Stomach (tissue), 9 donors: ENCODE measurements around the gene DDX25. TPM values are rescaled to one million over a fixed set of nuclear protein-coding genes. Genes with fewer than 3 reads are reported as not detected.
A peak's percentile ranks its signal among the peaks of the same experiment; 100 is the strongest.

Source experiments
- DNase-seq, 2 donors: peaks; one replicate each; pipeline versions ENCODE4 v3.0.0 to v3.0.0-alpha.2; 2013 to 2019
- H3K27ac ChIP-seq, 5 donors: fragments of 200-600 bp in 4 of 5; sonication (generic) in 4 of 5; one replicate each; pipeline ENCODE4 v1.5.1; 2013 to 2019; ENCODE audit warnings: mild to moderate bottlenecking in 1 of 5, moderate library complexity in 1 of 5
- H3K27me3 ChIP-seq, 3 donors: fragments of 200-600 bp; sonication (generic); one replicate each; pipeline ENCODE4 v1.5.1; 2017 to 2019; ENCODE audit warnings: mixed run types in 1 of 3
- H3K36me3 ChIP-seq, 4 donors: fragments of 200-600 bp; sonication (generic); 1 replicate in 3 of 4; 2 replicates in 1 of 4; pipeline ENCODE4 v1.5.1; 2016 to 2019
- H3K4me1 ChIP-seq, 4 donors: fragments of 200-600 bp; sonication (generic); one replicate each; pipeline ENCODE4 v1.5.1; 2016 to 2019
- H3K4me3 ChIP-seq, 4 donors: fragments of 200-600 bp; sonication (generic) in 3 of 4; one replicate each; pipeline ENCODE4 v1.5.1; 2016 to 2019; ENCODE audit warnings: mild to moderate bottlenecking in 1 of 4
- H3K9me3 ChIP-seq, 4 donors: fragments of 200-600 bp; sonication (generic); one replicate each; pipeline ENCODE4 v1.5.1; 2016 to 2019
- EP300 ChIP-seq: sonication (generic); formaldehyde crosslinking; IDR thresholded peaks from one replicate; pipeline ENCODE4 v1.6.1; 2017; ENCODE audit warnings: antibody characterized with exemption
- POLR2A ChIP-seq, 4 donors: fragments of 450-650 bp; IDR thresholded peaks; one replicate each; pipeline ENCODE4 v1.6.1; 2016; ENCODE audit warnings: antibody characterized with exemption in 4 of 4, control low read depth in 2 of 4, mild to moderate bottlenecking in 1 of 4, moderate library complexity in 1 of 4
- POLR2AphosphoS5 ChIP-seq, 3 donors: sonication (generic); formaldehyde crosslinking; IDR thresholded peaks; one replicate each; pipeline ENCODE4 v1.6.1; 2016; ENCODE audit warnings: antibody characterized with exemption in 3 of 3
- WGBS, 5 donors: extraction: QIAGEN DNeasy Blood & Tissue Kit in 3 of 5; methylation state at CpG; one replicate each; pipeline versions ENCODE4 v1.1.5 to v1.1.7; 2013 to 2018; 5-methylcytosine and 5-hydroxymethylcytosine counted together
- intact Hi-C: fragments of 100-400 bp; cut with DNase I; formaldehyde crosslinking; loops from one replicate; pipeline ENCODE4 v1.15.1; 2023; ENCODE audit warnings: low total_unique reads
- polyA plus RNA-seq, 3 donors: library from polyadenylated mRNA; stranded (reverse); fragments of 200-250 nt; gene quantifications; one replicate each; pipeline ENCODE4 v1.2.3, GENCODE V29; 2013
- total RNA-seq, 5 donors: library from RNA; depleted of rRNA; stranded (reverse); fragments of >200 nt; gene quantifications; one replicate each; pipeline versions ENCODE4 v1.1.0 to v1.2.3, GENCODE V29; 2014 to 2016
- TF ChIP-seq, protein P1 (sequence below), 7 experiments: fragments of 450-650 bp in 4 of 7; fragments of 200-600 bp in 3 of 7; sonication (generic) in 3 of 7; IDR thresholded peaks; one replicate each; pipeline ENCODE4 v1.5.1; 2016 to 2019; ENCODE audit warnings: antibody characterized with exemption in 7 of 7, control low read depth in 2 of 7, mild to moderate bottlenecking in 1 of 7
- donor health status: healthy with polysubstance abuse.
- donor health status: Bipolar disorder and iron deficiency.
- donor health status: healthy.

The DDX25 gene
- total and polyA plus RNA-seq, 8 donors = under 0.01 to 1.0 (median 0.30) TPM; not detected in 3

DNA sequence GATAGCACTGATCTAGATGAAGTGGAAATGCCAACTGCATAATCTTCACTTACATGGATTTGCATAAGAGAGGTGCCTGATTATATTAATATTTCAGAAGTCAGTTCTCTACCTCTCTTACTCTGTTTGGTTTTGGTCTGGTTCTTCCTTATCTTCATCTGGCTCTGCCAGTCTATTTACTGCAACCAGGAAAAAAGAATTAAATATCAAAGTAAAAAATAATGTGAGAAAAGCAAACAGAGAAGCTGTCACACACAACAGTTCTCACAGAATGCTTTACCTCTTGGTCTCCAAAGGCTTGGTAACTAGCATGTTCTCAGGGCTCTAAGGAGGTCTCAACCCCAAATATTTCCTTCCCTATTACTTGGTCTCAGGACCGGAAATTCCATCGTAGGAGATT is 48.3 kb downstream of the DDX25 start:
- no peaks in the 10 kb centered on the region for H3K9me3 ChIP-seq
- peaks cover 9 to 32% (median 24%) of the 10 kb centered on the region in 4 donors for H3K4me1 ChIP-seq
- peaks cover 0 to 5% (median 0%) of the 10 kb centered on the region in 3 donors for H3K27me3 ChIP-seq
- peak overlapping the region in 3 of 5 donors; percentile 3 to 35 (median 29) for H3K27ac ChIP-seq
- TF ChIP-seq EP300 (no peak), POLR2A (IDR thresholded peaks at IDR 0.05) (no peak), POLR2AphosphoS5 (IDR thresholded peaks at IDR 0.05) (no peak)
- TF ChIP-seq, protein P1, sequence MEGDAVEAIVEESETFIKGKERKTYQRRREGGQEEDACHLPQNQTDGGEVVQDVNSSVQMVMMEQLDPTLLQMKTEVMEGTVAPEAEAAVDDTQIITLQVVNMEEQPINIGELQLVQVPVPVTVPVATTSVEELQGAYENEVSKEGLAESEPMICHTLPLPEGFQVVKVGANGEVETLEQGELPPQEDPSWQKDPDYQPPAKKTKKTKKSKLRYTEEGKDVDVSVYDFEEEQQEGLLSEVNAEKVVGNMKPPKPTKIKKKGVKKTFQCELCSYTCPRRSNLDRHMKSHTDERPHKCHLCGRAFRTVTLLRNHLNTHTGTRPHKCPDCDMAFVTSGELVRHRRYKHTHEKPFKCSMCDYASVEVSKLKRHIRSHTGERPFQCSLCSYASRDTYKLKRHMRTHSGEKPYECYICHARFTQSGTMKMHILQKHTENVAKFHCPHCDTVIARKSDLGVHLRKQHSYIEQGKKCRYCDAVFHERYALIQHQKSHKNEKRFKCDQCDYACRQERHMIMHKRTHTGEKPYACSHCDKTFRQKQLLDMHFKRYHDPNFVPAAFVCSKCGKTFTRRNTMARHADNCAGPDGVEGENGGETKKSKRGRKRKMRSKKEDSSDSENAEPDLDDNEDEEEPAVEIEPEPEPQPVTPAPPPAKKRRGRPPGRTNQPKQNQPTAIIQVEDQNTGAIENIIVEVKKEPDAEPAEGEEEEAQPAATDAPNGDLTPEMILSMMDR (IDR thresholded peaks at IDR 0.05) = no peak
- peaks cover 0 to 11% (median 0%) of the 10 kb centered on the region in 4 donors for H3K36me3 ChIP-seq
- intact Hi-C loops = no loop called here
- 21 to 65% (median 42%) methylated on average over 2 of the region's 2 CpGs for WGBS, 5 donors
- no peak for DNase-seq
- H3K4me3 ChIP-seq = no peak overlapping the region

DNA sequence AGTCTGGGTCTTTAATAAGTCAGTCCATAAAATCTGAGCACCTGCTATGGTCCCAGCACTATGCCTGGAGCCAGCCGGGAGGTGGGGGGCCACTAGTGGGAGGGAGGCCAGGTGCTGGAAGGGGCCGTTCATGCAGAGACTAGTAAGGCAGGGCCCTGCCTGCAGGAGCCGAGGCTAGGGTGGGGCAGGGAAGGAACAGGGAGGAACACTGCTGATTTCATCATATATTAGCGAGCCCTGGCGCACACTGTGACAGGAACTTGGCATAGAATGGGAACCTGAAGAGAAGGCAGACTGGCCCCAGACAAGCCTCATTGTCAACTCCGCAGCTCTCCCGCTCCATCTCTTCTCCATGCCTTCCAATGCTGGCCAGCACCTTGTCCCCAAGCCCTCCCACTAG is 48.7 kb downstream of the DDX25 start:
- H3K27ac ChIP-seq = peak overlapping the region in 3 of 5 donors; percentile 29 to 50 (median 35)
- H3K9me3 ChIP-seq = no peaks in the 10 kb centered on the region
- DNase-seq = peak; percentile 51 to 67
- H3K36me3 ChIP-seq = peaks cover 0 to 14% (median 0%) of the 10 kb centered on the region in 4 donors
- TF ChIP-seq EP300 = no peak
- TF ChIP-seq POLR2AphosphoS5 (IDR thresholded peaks at IDR 0.05) = peak in 1 of 3 donors; percentile 15
- peaks cover 9 to 32% (median 24%) of the 10 kb centered on the region in 4 donors for H3K4me1 ChIP-seq
- intact Hi-C loops = no loop called here
- H3K4me3 ChIP-seq = no peak overlapping the region
- peaks cover 0 to 1% (median 0%) of the 10 kb centered on the region in 3 donors for H3K27me3 ChIP-seq
- WGBS, 5 donors = 29 to 40% (median 35%) methylated on average over 7 of the region's 7 CpGs

DNA sequence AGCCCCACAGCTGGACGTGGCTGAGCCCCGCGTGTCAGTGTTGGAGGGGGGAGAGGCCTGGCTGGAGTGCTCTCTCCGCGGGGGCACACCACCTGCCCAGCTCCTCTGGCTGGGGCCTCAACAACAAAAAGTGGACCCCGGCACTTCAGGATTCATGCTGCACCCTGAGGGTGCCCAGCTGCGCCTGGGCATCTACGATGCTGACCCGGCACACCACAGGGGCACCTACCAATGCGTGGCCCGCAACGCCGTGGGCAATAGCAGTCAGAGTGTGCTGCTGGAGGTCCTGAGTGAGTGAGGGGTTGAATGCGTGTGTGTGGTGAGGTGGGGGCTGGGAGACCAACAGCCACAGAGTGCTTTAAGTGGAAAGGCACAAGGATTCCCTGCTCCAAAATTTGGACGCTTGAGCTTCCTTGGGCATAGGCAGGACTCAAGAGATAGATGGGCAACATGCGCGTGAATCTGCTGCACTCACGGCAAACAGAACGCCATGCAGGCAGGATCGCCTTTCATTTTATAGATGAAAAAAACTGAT is 49.2 kb downstream of the DDX25 start:
- Histone ChIP-seq H3K9me3 (no peaks in the 10 kb centered on the region), H3K36me3 (peaks cover 0 to 15% (median 0%) of the 10 kb centered on the region in 4 donors), H3K27me3 (no peaks in the 10 kb centered on the region), H3K4me1 (peaks cover 9 to 32% (median 24%) of the 10 kb centered on the region in 4 donors), H3K27ac (peak overlapping the region in 2 of 5 donors; percentile 29 to 50), H3K4me3 (no peak overlapping the region)
- WGBS, 5 donors = 75 to 88% (median 87%) methylated on average over 10 to 20 of the region's 20 CpGs
- DNase-seq = no peak
- intact Hi-C loops = no loop called here
- TF ChIP-seq, protein P1 (IDR thresholded peaks at IDR 0.05) = no peak
- TF ChIP-seq EP300 = no peak
- TF ChIP-seq POLR2AphosphoS5 (IDR thresholded peaks at IDR 0.05) = no peak
- TF ChIP-seq POLR2A (IDR thresholded peaks at IDR 0.05) = no peak

DNA sequence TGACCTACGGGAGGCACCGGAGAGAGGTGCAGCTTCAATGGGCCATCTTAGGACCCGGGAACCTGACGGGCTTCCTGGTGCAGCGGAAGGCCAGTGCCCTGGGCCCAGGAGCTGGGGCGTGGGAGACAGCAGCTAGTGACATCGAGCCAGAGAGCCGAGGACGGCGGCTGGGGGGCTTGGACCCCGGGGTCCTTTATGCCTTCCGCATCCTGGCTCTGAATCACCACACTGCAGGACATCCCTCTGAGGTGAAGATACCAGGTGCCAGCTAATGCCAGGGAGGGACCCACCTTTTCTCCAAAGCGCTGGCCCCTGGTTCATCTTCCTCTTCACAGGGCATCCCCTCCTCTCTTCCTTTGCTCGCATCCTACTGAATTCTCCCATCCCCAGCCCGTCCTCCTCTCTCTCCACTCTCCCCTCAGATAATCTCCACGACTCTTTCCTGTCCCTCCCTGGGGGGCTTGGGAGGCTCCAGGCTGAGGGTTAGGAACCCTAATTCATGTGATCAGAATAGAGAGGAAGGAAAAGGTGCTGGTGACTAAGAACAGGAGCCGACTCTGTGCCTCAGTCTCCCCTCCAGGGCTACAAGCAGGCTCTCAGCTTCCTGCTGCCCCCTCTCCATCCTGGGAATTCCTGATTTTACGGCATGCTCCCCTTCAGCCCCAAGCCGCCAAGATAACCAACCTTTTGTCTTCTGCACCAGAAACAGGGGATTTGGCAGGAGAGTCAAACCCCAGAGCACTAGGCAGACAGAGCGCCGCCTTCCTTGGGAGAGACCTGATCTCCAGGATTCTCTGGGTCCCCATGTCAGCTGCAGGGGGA is 50.0 kb downstream of the DDX25 start:
- Histone ChIP-seq H3K27ac (no peak overlapping the region), H3K36me3 (peaks cover 0 to 20% (median 1%) of the 10 kb centered on the region in 4 donors), H3K4me1 (peaks cover 9 to 32% (median 24%) of the 10 kb centered on the region in 4 donors), H3K27me3 (no peaks in the 10 kb centered on the region), H3K9me3 (no peaks in the 10 kb centered on the region), H3K4me3 (no peak overlapping the region)
- intact Hi-C loops = no loop called here
- DNase-seq = no peak
- WGBS, 5 donors = 89 to 94% (median 89%) methylated on average over 10 to 21 of the region's 21 CpGs
- TF ChIP-seq POLR2A (IDR thresholded peaks at IDR 0.05) (no peak), POLR2AphosphoS5 (IDR thresholded peaks at IDR 0.05) (no peak), EP300 (no peak)
- TF ChIP-seq, protein P1 (IDR thresholded peaks at IDR 0.05) = no peak
